IPS-18c (cell line): Measurements from ENCODE around the gene EXD3.
"Not testable (repeated sequence)": the region's sequence is repeated elsewhere in the genome, so short reads cannot be mapped to it uniquely, and the experiment has no call there.

ENCODE experiments used
- H3K4me3 ChIP-seq: 2 replicates; pipeline ENCODE4 v1.7.0; 2013; ENCODE audit warnings: low read depth, mild to moderate bottlenecking, low read length, moderate library complexity; ENCODE audit not compliant: insufficient read depth
- H3K9me3 ChIP-seq: one replicate; pipeline ENCODE4 v1.6.1; 2013; ENCODE audit warnings: mild to moderate bottlenecking, low read length, moderate library complexity; ENCODE audit not compliant: control insufficient read depth, insufficient read depth

Gene EXD3

GRCh38 chr9:137392232-137393007 is 30.5 kb downstream of the EXD3 start:
- no peaks in the 10 kb centered on the region for H3K9me3 ChIP-seq
- no peak overlapping the region for H3K4me3 ChIP-seq

- Histone ChIP-seq H3K9me3 (no peaks in the 10 kb centered on the region), H3K4me3 (no peak overlapping the region)
Measured at GRCh38 chr9:137391411-137391754, 31.6 kb downstream of the EXD3 start.

GRCh38 chr9:137390553-137391410 is 32.2 kb downstream of the EXD3 start:
- Histone ChIP-seq H3K9me3 (no peaks in the 10 kb centered on the region), H3K4me3 (no peak overlapping the region)

GRCh38 chr9:137389428-137389746 is 33.6 kb downstream of the EXD3 start:
- Histone ChIP-seq H3K9me3 (no peaks in the 10 kb centered on the region), H3K4me3 (no peak overlapping the region)

- Histone ChIP-seq H3K9me3 (no peaks in the 10 kb centered on the region), H3K4me3 (no peak overlapping the region)
Measured at GRCh38 chr9:137388589-137389427, 34.2 kb downstream of the EXD3 start.

GRCh38 chr9:137387891-137388560 is 34.9 kb downstream of the EXD3 start:
- H3K4me3 ChIP-seq: no peak overlapping the region
- no peaks in the 10 kb centered on the region for H3K9me3 ChIP-seq

GRCh38 chr9:137387114-137387890 is 35.7 kb downstream of the EXD3 start:
- Histone ChIP-seq H3K4me3 (no peak overlapping the region), H3K9me3 (no peaks in the 10 kb centered on the region)

GRCh38 chr9:137386507-137387113 is 36.4 kb downstream of the EXD3 start:
- not testable (repeated sequence) for H3K9me3 ChIP-seq, H3K4me3 ChIP-seq

GRCh38 chr9:137385061-137385655 is 37.8 kb downstream of the EXD3 start:
- Histone ChIP-seq H3K9me3 (no peaks in the 10 kb centered on the region), H3K4me3 (no peak overlapping the region)

- H3K9me3 ChIP-seq: no peaks in the 10 kb centered on the region
Measured at GRCh38 chr9:137383784-137384756, 38.9 kb downstream of the EXD3 start.

GRCh38 chr9:137383081-137383783 is 39.7 kb downstream of the EXD3 start:
- no peak overlapping the region for H3K4me3 ChIP-seq

More at GRCh38 chr9:137383784-137384756, 38.9 kb downstream of the EXD3 start:
- no peak overlapping the region for H3K4me3 ChIP-seq

GRCh38 chr9:137382444-137383080 is 40.4 kb downstream of the EXD3 start:
- H3K9me3 ChIP-seq: no peaks in the 10 kb centered on the region
- H3K4me3 ChIP-seq: no peak overlapping the region

More at GRCh38 chr9:137383081-137383783, 39.7 kb downstream of the EXD3 start:
- H3K9me3 ChIP-seq: no peaks in the 10 kb centered on the region

GRCh38 chr9:137381501-137382443 is 41.2 kb downstream of the EXD3 start:
- Histone ChIP-seq H3K9me3 (no peaks in the 10 kb centered on the region), H3K4me3 (no peak overlapping the region)
